ENCODE measurements around the gene EIF4E1B. TPM values are rescaled to one million over a fixed set of nuclear protein-coding genes. Genes with fewer than 3 reads are reported as not detected.

EIF4E1B gene
- total RNA-seq, 1 experiment from 2014 or later, result not detected

DNA sequence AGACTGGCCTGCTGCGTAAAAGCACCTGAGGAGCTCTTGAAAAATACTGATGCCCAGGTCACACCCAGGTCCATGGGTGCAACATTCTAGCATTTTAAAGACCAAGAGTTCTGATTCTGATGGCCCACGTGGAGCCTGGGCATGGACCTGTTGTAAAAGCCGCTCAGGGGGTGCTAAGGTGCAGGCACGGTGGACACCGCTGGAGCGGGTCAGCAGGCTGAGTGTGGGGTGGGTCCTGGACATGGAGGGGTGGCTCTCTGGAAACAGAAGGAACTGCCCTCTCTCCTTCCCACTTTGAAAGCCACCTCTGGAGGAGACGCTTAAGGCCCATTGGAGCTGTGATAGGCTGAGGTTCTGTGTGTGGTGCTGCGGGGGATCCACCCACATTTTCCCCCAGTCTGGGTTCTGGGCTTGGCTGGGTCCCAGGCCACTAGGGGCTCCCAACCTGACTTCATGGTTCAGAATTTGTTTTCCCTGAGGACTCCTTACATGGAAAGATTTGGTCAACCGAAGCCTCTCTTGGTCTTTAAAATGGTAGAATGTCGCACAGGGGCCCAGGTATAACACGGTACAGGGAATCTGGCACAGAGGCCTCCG is 37.1 kb upstream of the EIF4E1B start:
- intact Hi-C loops (cut with micrococcal nuclease; ENCODE audit: unreplicated experiment), result no loop called here
- Mint-ChIP-seq H3K4me3 (ENCODE audit: low read depth, unreplicated experiment) (no peak overlapping the region), H3K36me3 (ENCODE audit: insufficient read depth, unreplicated experiment) (no peaks in the 10 kb centered on the region), H3K27ac (ENCODE audit: unreplicated experiment) (no peak overlapping the region), H3K4me1 (ENCODE audit: low read depth, unreplicated experiment) (no peaks in the 10 kb centered on the region), H3K27me3 (ENCODE audit: unreplicated experiment) (no peaks in the 10 kb centered on the region), H3K9me3 (ENCODE audit: low read depth, unreplicated experiment) (peaks cover under 1% of the 10 kb centered on the region)
- BruUV-seq (replicated peaks), result no TSS peak
- TF ChIP-seq, protein P1, sequence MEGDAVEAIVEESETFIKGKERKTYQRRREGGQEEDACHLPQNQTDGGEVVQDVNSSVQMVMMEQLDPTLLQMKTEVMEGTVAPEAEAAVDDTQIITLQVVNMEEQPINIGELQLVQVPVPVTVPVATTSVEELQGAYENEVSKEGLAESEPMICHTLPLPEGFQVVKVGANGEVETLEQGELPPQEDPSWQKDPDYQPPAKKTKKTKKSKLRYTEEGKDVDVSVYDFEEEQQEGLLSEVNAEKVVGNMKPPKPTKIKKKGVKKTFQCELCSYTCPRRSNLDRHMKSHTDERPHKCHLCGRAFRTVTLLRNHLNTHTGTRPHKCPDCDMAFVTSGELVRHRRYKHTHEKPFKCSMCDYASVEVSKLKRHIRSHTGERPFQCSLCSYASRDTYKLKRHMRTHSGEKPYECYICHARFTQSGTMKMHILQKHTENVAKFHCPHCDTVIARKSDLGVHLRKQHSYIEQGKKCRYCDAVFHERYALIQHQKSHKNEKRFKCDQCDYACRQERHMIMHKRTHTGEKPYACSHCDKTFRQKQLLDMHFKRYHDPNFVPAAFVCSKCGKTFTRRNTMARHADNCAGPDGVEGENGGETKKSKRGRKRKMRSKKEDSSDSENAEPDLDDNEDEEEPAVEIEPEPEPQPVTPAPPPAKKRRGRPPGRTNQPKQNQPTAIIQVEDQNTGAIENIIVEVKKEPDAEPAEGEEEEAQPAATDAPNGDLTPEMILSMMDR (IDR thresholded peaks at IDR 0.05; ENCODE audit: unreplicated experiment), result no peak
- CTCF ChIA-PET, result no interaction called here
- no peak for DNase-seq

- intact Hi-C loops (cut with micrococcal nuclease; ENCODE audit: unreplicated experiment), result no loop called here
- Mint-ChIP-seq H3K36me3 (ENCODE audit: insufficient read depth, unreplicated experiment) (no peaks in the 10 kb centered on the region), H3K27ac (ENCODE audit: unreplicated experiment) (no peak overlapping the region), H3K27me3 (ENCODE audit: unreplicated experiment) (no peaks in the 10 kb centered on the region), H3K9me3 (ENCODE audit: low read depth, unreplicated experiment) (no peaks in the 10 kb centered on the region), H3K4me1 (ENCODE audit: low read depth, unreplicated experiment) (no peaks in the 10 kb centered on the region), H3K4me3 (ENCODE audit: low read depth, unreplicated experiment) (no peak overlapping the region)
- CTCF ChIA-PET, result interaction anchor here (0.5 kb wide), 1 partner anchor 723 kb away, joined by 4 read pairs; the partner anchor contains the start of gene CPLX2
- TF ChIP-seq, protein P1 (IDR thresholded peaks at IDR 0.05; ENCODE audit: unreplicated experiment), result no peak
- DNase-seq, result no peak
- no TSS peak for BruUV-seq (replicated peaks)
These were observed 35.9 kb upstream of the EIF4E1B start for GRCh38 chr5:176594554-176594953.

DNA sequence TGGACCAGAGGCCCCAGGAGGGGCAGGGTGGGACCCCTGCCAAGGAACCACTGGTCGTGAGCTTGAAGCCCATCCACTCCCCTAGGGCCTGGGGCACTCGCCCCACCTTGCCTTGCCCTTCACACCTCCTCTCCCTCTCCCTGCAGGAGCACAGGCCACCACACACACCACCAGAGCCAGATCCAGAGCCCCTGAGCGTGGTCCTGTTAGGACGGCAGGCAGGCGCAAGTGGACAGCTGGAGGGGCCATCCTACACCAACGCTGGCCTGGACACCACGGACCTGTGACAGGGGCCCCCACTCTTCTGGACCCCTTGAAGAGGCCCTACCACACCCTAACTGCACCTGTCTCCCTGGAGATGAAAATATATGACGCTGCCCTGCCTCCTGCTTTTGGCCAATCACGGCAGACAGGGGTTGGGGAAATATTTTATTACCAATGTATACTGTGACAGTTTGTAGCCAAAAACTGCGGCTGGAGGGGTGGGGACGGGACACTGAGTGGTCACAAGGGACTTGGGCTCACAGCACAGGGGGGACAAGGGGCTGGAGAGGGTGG is 35.0 kb upstream of the EIF4E1B start:
- CTCF ChIA-PET, result interaction anchor here (0.6 kb wide), 1 partner anchor 346 kb away, joined by 3 read pairs; no protein-coding TSS in a partner anchor
- no peaks in the 10 kb centered on the region for H3K36me3 Mint-ChIP-seq (ENCODE audit: insufficient read depth, unreplicated experiment)
- no peaks in the 10 kb centered on the region for H3K27me3 Mint-ChIP-seq (ENCODE audit: unreplicated experiment)
- no peak overlapping the region for H3K27ac Mint-ChIP-seq (ENCODE audit: unreplicated experiment)
- no peaks in the 10 kb centered on the region for H3K4me1 Mint-ChIP-seq (ENCODE audit: low read depth, unreplicated experiment)
- no peak overlapping the region for H3K4me3 Mint-ChIP-seq (ENCODE audit: low read depth, unreplicated experiment)
- H3K9me3 Mint-ChIP-seq (ENCODE audit: low read depth, unreplicated experiment), result no peaks in the 10 kb centered on the region
- TF ChIP-seq, protein P1 (IDR thresholded peaks at IDR 0.05; ENCODE audit: unreplicated experiment), result no peak
- no TSS peak for BruUV-seq (replicated peaks)
- no peak for DNase-seq
- intact Hi-C loops (cut with micrococcal nuclease; ENCODE audit: unreplicated experiment), result no loop called here

DNA sequence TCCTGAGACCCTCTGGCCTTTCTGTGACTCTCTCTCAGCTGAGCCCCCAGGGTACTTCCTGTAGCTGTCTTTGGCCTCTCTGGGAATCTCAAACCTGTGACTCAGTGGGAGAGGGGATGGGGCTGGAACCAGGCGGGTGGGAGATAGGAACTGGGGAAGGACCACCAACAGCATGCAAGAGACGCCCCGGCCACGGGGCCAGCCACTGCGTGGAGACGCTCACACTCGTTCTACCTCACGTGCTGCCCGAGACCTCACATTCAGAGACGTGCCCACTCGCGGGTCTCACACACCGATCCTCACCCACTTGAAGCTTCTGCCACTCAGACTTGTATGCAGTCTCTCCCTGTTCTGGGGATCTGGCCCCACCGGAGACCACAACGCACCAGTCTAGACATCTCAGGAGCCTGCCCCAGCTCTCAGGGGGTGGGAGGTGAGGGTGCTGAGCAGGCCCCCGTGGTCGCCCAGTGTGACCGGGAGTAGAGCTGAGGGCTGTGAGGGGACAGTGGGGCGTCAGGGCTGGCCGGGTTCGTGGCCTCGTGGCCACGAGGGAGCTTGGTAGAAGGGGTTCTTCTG is 34.3 kb upstream of the EIF4E1B start:
- no peaks in the 10 kb centered on the region for H3K36me3 Mint-ChIP-seq (ENCODE audit: insufficient read depth, unreplicated experiment)
- H3K27me3 Mint-ChIP-seq (ENCODE audit: unreplicated experiment), result no peaks in the 10 kb centered on the region
- H3K4me1 Mint-ChIP-seq (ENCODE audit: low read depth, unreplicated experiment), result no peaks in the 10 kb centered on the region
- intact Hi-C loops (cut with micrococcal nuclease; ENCODE audit: unreplicated experiment), result no loop called here
- TF ChIP-seq, protein P1 (IDR thresholded peaks at IDR 0.05; ENCODE audit: unreplicated experiment), result no peak
- DNase-seq, result no peak
- BruUV-seq (replicated peaks), result no TSS peak
- no peaks in the 10 kb centered on the region for H3K9me3 Mint-ChIP-seq (ENCODE audit: low read depth, unreplicated experiment)
- peak overlapping the region; percentile 29 for H3K4me3 Mint-ChIP-seq (ENCODE audit: low read depth, unreplicated experiment)
- CTCF ChIA-PET, result interaction anchor here (0.6 kb wide), 1 partner anchor 347 kb away, joined by 3 read pairs; no protein-coding TSS in a partner anchor
- H3K27ac Mint-ChIP-seq (ENCODE audit: unreplicated experiment), result no peak overlapping the region
